Measurements from ENCODE around the gene FURIN.
A peak's percentile ranks its signal among the peaks of the same experiment; 100 is the strongest.
"Not testable (repeated sequence)": the region's sequence is repeated elsewhere in the genome, so short reads cannot be mapped to it uniquely, and the experiment has no call there.

The FURIN gene

GRCh38 chr15:90901175-90902039, 33.0 kb downstream of the FURIN start:
- no peak for DNase-seq (ENCODE audit: low spot score)
- no peak for FAIRE-seq

- FAIRE-seq (peak; percentile 35), DNase-seq (ENCODE audit: low spot score) (peak; percentile 97)
Observed at GRCh38 chr15:90902040-90902839, 33.9 kb downstream of the FURIN start.

- FAIRE-seq (no peak), DNase-seq (ENCODE audit: low spot score) (peak; percentile 69)
Observed at GRCh38 chr15:90902840-90903732, 34.7 kb downstream of the FURIN start, which contains the start of gene MAN2A2. Gene MAN2A2, plus strand, starts transcription at chr15:90903302. Its CDS starts 906 bp downstream, at chr15:90904208.

- no peak for FAIRE-seq
- DNase-seq (ENCODE audit: low spot score), result no peak
Observed at GRCh38 chr15:90903733-90904536, 35.5 kb downstream of the FURIN start.

- DNase-seq (ENCODE audit: low spot score) (no peak), FAIRE-seq (no peak)
Observed at GRCh38 chr15:90904746-90905145, 36.4 kb downstream of the FURIN start.

- DNase-seq (ENCODE audit: low spot score) (no peak), FAIRE-seq (no peak)
Observed at GRCh38 chr15:90905306-90906180, 37.2 kb downstream of the FURIN start.

GRCh38 chr15:90906181-90906849, 37.9 kb downstream of the FURIN start:
- FAIRE-seq, result no peak
- DNase-seq (ENCODE audit: low spot score), result no peak

- DNase-seq (ENCODE audit: low spot score), result no peak
- FAIRE-seq, result no peak
Observed at GRCh38 chr15:90907051-90907660, 38.8 kb downstream of the FURIN start.

GRCh38 chr15:90907838-90908507, 39.6 kb downstream of the FURIN start:
- FAIRE-seq (no peak), DNase-seq (ENCODE audit: low spot score) (no peak)

GRCh38 chr15:90909449-90909848, 41.1 kb downstream of the FURIN start:
- FAIRE-seq; DNase-seq (ENCODE audit: low spot score): not testable (repeated sequence)

- DNase-seq (ENCODE audit: low spot score) (no peak), FAIRE-seq (no peak)
Observed at GRCh38 chr15:90909976-90910375, 41.6 kb downstream of the FURIN start.

- FAIRE-seq (no peak), DNase-seq (ENCODE audit: low spot score) (no peak)
Observed at GRCh38 chr15:90910441-90911301, 42.3 kb downstream of the FURIN start.

- no peak for FAIRE-seq
Observed at GRCh38 chr15:90911302-90911623, 42.9 kb downstream of the FURIN start.

GRCh38 chr15:90911906-90912769, 43.8 kb downstream of the FURIN start:
- no peak for FAIRE-seq

More at GRCh38 chr15:90911302-90911623, 42.9 kb downstream of the FURIN start:
- DNase-seq (ENCODE audit: low spot score), result no peak

GRCh38 chr15:90912770-90913075, 44.3 kb downstream of the FURIN start:
- FAIRE-seq, result no peak
- no peak for DNase-seq (ENCODE audit: low spot score)

More at GRCh38 chr15:90911906-90912769, 43.8 kb downstream of the FURIN start:
- no peak for DNase-seq (ENCODE audit: low spot score)

- FAIRE-seq (no peak), DNase-seq (ENCODE audit: low spot score) (no peak)
Observed at GRCh38 chr15:90913398-90913944, 45.1 kb downstream of the FURIN start.

Data from urothelium cell line (cell line).